CD4-positive, alpha-beta T cell treated with Interleukin-17A for 4 hours (primary cell): ENCODE measurements around the gene KIF19.
"Not testable (repeated sequence)": the region's sequence is repeated elsewhere in the genome, so short reads cannot be mapped to it uniquely, and the experiment has no call there.

Experiments
- DNase-seq: peaks from one replicate; pipeline ENCODE4 v3.0.0-alpha.2; 2020; ENCODE audit warnings: mixed read lengths

KIF19 gene

DNA sequence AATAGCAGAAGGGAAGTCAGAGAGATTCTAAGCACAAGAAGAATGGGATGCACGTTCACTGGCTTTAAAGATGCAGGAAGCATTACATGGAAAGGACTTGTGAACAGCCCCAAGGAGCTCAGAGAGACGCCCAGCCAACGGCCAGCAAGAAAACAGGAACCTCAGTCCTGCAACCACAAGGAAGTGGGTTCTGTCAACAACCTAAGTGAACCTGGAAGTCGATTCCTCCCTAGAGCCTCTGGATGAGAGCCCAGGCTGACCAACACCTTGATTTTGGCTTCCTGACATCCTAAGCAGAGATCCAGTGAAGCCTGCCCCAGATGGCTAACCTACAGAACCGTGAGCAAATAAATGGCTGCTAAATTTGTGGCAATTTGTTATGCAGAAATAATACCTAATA lies 65.7 kb downstream of the KIF19 start:
- no peak for DNase-seq

GRCh38 chr17:74392848-74393247 lies 66.8 kb downstream of the KIF19 start:
- DNase-seq: no peak

DNA sequence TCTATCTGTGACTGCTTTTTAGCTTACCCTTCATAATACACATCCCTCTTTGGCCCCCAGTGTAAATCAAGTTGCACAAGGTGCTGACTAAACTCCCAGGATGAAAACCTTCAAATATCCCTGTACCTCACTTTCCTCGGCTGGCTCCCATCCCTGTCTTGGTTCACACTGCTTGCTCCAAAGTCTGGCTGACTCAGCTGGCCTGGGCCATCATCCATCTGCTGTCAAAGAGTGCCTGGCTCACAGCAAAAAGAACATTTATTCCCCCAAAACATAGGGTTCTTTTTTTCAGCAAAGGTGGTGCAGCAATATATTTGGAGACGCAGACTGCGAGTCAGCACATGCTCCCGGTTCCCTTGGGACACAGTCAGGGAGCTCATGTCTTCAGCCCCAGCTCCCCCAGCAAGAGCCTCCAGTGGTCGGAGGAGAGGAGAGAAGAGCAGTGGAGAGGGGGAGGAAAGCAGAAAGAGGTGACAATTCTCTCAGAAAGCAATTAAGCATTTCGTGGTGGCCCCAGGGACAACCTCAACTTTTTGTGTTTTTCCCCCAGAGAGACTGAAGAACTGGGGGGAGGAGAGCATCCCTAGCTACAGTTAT lies 67.4 kb downstream of the KIF19 start:
- DNase-seq: no peak

DNA sequence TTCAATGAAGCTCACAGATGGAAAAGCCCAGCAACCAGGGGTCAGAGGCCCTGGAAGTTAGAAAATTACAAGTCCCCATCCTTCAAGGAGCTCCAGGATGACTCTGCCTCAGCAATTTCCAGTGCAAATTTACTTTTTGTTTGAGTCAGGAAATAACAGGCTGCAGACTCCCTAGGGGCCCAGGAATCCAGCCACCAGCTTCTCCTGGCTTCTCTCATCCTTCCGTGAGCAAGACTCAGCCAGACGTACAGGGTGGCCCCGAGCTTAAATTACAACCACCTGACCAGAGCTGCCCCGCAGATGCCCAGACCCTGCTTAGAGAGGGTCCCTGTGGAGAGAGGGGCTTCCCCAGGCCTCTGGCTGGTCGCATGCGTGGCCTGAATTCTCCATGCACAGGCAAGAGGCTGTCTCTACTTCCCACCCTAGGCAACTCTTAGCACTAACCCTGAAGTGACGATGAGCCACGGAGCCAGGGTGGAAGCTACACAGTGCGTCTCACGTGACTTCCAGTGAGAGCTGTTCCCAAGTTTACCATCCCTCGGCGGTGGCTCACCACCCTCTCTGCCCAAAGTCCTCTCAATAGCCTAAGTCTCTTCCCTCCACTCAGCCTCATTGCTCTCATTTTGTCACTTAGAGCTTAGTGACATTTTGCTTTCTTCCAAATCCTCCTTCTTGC lies 68.4 kb downstream of the KIF19 start:
- no peak for DNase-seq

- no peak for DNase-seq
Observed at GRCh38 chr17:74394977-74395376, 69.0 kb downstream of the KIF19 start.

DNA sequence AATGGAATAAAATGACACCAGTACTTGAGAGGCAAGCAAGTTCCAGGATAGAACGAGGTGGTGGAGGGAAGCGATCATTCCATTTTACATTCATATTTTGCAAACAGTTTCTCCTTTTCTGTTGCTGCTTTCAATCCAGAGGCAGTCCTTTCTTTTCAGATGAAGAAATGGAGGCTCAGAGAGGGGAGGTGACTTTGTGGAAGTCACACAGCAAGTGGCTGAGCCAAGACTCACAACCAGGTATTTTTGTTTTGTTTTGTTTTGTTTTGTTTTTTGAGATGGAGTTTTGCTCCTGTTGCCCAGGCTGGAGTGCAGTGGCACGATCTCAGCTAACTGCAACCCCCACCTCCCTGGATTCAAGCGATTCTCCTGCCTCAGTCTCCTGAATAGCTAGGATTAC lies 70.5 kb downstream of the KIF19 start:
- no peak for DNase-seq

GRCh38 chr17:74402048-74402447 lies 76.0 kb downstream of the KIF19 start:
- DNase-seq: no peak

DNA sequence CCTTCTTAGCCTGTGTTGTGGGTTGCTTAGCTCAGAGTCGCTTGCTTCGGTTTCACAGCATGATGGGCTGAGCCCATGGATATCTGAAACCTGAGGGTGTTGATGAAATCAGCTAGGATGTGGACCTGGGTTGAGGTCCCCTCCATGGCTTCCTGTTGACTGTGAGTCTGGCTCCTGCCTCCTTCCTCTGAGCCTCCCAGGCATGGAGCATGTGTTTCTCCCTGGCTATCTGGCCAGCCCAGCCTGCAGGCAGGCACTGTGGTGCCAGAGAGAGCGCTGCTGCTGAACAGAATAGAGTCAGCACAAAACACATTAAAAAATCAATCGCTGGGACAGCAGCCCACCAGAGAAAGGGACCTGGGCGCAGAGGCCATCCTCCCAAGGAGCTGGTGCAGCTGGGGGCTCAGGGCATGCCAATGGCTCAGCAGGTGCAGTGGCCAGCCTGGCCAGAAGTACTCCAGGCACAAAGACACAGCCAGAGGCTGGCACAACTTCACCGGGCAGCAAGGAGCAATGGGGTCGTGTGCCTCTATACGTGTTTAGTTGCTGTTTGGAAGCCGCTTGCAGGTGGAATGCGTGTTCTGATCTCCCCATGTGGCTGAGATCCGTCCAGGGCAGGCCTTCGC lies 77.6 kb downstream of the KIF19 start:
- no peak for DNase-seq

GRCh38 chr17:74404218-74404617 lies 78.2 kb downstream of the KIF19 start:
- no peak for DNase-seq

GRCh38 chr17:74404789-74405188 lies 78.8 kb downstream of the KIF19 start:
- DNase-seq: no peak

DNA sequence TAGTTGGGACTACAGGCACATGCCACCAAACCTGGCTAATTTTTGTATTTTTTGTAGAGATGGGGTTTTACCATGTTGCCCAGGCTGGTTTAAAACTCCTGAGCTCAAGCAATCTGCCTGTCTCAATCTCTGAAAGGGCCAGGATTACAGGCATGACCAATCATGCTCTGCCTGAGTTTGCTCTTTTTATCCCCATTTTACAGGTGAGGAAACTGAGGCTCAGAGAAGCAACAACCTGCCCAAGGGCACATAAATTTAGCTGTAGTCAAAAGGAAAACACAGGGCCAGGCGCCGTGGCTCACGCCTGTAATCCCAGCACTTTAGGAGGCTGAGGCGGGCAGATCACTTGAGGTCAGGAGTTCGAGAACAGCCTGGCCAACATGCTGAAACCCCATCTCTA lies 79.3 kb downstream of the KIF19 start:
- DNase-seq: not testable (repeated sequence)
